NT2/D1 (cell line): ENCODE measurements around the gene NDRG4.

Experiments
- YY1 ChIP-seq: IDR thresholded peaks from 2 replicates; pipeline ENCODE4 v1.6.1; 2011; ENCODE audit not compliant: insufficient read length, insufficient read depth
- ZNF274 ChIP-seq: IDR thresholded peaks from 2 replicates; pipeline ENCODE4 v1.6.1; 2011; ENCODE audit warnings: mild to moderate bottlenecking, low read depth, low read length

- TF ChIP-seq ZNF274 (no peak), YY1 (no peak)
These were observed 40.4 kb upstream of the NDRG4 start for GRCh38 chr16:58459344-58460218.
